ENCODE results near the gene PDIA4. TPM values are rescaled to one million over a fixed set of nuclear protein-coding genes. Genes with fewer than 3 reads are reported as not detected.

PDIA4 gene
- total and polyA plus RNA-seq, 2 donors: 71.6 to 92.8 TPM

GRCh38 chr7:149004405-149005370, 23.6 kb downstream of the PDIA4 start:
- H3K36me3 ChIP-seq (ENCODE audit: insufficient read depth): peaks cover 5% of the 10 kb centered on the region
- 80% methylated on average over 28 of the region's 28 CpGs for WGBS

DNA sequence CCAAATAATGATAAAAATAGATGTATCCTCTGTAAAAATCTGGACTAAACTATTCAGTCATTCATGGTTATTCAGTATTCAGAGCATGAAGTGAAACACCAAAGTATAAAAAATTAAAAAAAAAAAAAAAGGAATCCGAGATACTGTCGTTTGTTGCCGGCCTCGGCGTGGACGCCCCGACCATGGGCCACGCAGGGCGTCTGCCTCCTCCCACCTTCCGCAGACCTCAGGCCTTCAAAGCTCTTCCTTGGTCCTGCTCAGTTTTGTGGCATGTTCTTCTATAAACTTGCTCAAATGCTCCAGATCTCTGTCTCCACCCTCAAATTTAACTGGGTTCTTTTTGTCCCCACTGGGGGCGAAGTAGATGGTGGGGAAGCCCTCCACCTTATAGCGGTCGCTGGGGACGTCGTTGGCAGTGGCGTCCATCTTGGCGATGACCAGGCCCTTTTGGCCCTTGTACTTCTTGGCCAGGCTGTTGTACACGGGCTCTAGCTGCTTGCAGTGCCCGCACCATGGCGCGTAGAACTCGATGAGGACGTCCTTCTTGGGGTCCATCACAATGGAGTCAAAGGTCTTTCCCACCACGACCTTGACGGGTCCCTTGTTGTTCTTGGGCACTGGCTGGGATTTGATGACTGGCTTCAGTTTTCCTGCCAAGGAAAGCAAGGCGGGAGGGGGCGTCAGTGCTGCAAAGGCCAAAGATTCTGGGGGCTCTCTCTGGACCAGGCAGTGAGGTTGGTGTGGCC, 24.6 kb downstream of the PDIA4 start:
- 91% methylated on average over 27 of the region's 27 CpGs for whole genome bisulfite sequencing
- DNase-seq (ENCODE audit: extremely low spot score): no peak

More at GRCh38 chr7:149004405-149005370, 23.6 kb downstream of the PDIA4 start:
- no peak for DNase-seq (ENCODE audit: extremely low spot score)
- Histone ChIP-seq H3K27ac (ENCODE audit: low read depth) (no peak overlapping the region), H3K4me1 (ENCODE audit: insufficient read depth) (no peaks in the 10 kb centered on the region), H3K4me3 (ENCODE audit: low read depth, low read length) (no peak overlapping the region)

DNA sequence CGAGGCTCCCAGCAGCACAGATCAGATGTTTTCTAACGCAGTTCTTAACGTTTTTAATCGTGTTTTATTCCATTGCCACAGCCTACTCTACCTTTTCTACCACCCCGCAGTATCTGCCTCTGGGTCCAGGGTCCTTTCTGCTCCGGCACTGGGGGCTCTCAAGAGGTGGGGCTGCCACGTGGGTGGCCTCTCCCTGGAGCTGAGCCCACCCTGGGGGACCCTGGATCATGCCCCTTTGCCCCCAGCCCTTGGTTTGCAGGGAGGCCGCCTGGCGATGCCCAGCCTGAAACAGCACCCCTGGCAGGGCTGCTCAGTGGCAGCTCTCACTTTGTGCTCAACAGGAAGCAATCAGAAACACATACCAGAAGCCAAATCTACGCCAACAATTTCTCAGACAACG, 25.3 kb downstream of the PDIA4 start:
- 82% methylated on average over 11 of the region's 11 CpGs for WGBS
- no peak for DNase-seq (ENCODE audit: extremely low spot score)
- H3K4me1 ChIP-seq (ENCODE audit: insufficient read depth): no peaks in the 10 kb centered on the region
- H3K27ac ChIP-seq (ENCODE audit: low read depth): no peak overlapping the region
- H3K4me3 ChIP-seq (ENCODE audit: low read depth, low read length): no peak overlapping the region
- H3K36me3 ChIP-seq (ENCODE audit: insufficient read depth): peaks cover 5% of the 10 kb centered on the region

More for the DNA sequence above, 24.6 kb downstream of the PDIA4 start:
- Histone ChIP-seq H3K4me3 (ENCODE audit: low read depth, low read length) (no peak overlapping the region), H3K27ac (ENCODE audit: low read depth) (no peak overlapping the region), H3K36me3 (ENCODE audit: insufficient read depth) (peaks cover 5% of the 10 kb centered on the region), H3K4me1 (ENCODE audit: insufficient read depth) (no peaks in the 10 kb centered on the region)

- no peaks in the 10 kb centered on the region for H3K4me1 ChIP-seq (ENCODE audit: insufficient read depth)
- H3K4me3 ChIP-seq (ENCODE audit: low read depth, low read length): no peak overlapping the region
- no peak for DNase-seq (ENCODE audit: extremely low spot score)
- no peak overlapping the region for H3K27ac ChIP-seq (ENCODE audit: low read depth)
- 91% methylated on average over 13 of the region's 13 CpGs for WGBS
- H3K36me3 ChIP-seq (ENCODE audit: insufficient read depth): peaks cover 5% of the 10 kb centered on the region
Observed at GRCh38 chr7:149002604-149003003, 25.7 kb downstream of the PDIA4 start.

DNA sequence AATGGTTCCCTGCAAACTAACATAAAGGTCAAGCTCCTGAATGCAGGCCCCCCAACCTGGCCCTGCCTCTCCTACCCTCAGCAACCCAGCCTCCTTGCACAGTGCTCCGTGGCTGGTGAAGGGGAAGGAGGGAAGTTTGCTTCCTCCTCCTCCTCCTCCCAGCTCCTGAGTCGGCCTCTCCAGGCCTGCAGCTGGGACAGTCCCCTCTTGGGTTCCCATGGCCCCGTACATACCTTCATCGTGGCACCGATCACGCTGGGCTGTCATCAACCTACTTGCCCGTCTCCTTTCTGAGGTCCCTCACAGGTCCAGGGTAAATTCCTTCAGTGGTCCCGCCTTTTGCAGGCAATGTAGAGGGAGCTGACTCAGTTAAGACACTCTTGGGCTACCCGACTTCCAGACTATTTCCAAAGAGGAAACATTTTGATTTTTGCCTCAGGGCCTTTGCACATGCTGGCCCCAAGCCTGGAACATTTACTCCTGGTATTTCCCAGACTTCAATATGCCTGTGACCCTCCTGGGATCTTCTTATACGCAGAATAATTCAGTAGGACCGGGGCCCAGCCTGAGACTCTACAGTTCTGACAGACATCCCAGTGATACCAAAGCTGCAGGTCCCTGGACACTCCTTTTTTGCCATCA, 26.8 kb downstream of the PDIA4 start:
- no peak overlapping the region for H3K27ac ChIP-seq (ENCODE audit: low read depth)

DNA sequence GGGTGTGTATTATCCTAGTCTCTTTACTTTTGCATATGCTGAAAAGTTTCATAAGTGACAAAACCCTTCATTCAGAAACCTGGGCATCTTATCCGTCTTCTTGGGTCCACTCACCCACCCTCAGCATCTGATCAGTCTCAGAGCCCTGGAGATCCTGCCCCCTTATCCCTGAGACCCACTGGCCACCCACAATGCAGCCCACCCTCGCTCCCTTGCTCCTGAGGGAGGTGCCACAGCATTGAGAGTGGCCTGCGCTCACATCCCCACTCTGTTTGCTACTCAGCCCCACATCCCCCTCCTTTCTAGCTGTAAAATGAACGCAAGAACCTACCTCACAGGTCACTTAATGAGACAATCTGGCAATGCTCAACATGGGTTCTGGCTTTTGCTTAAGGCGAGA, 27.3 kb downstream of the PDIA4 start:
- Histone ChIP-seq H3K4me1 (ENCODE audit: insufficient read depth) (no peaks in the 10 kb centered on the region), H3K36me3 (ENCODE audit: insufficient read depth) (peaks cover 2% of the 10 kb centered on the region), H3K4me3 (ENCODE audit: low read depth, low read length) (no peak overlapping the region), H3K27ac (ENCODE audit: low read depth) (no peak overlapping the region)
- no peak for DNase-seq (ENCODE audit: extremely low spot score)
- 65% methylated on average over 5 of the region's 5 CpGs for WGBS

More for the DNA sequence above, 26.8 kb downstream of the PDIA4 start:
- Histone ChIP-seq H3K36me3 (ENCODE audit: insufficient read depth) (peaks cover 2% of the 10 kb centered on the region), H3K4me3 (ENCODE audit: low read depth, low read length) (no peak overlapping the region), H3K4me1 (ENCODE audit: insufficient read depth) (no peaks in the 10 kb centered on the region)
- no peak for DNase-seq (ENCODE audit: extremely low spot score)
- WGBS: 79% methylated on average over 11 of the region's 11 CpGs

DNA sequence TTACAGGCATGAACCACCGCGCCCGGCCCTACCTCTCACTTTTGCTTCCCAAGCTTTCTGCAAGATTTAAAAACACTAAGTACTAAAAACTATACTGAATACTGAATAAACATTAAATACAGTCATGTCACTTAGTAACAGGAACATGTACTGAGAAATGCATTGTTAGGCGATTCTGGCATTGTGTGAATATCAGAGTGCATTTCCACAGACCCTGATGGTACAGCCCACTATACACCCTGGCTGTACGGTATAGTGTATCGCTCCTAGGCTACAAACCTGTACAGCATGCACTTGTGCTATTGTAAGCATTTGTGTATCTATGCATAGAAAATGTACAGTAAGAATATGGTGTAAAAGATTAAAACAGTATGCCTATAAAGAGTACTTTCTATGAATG, 29.1 kb downstream of the PDIA4 start:
- H3K4me1 ChIP-seq (ENCODE audit: insufficient read depth): no peaks in the 10 kb centered on the region
- no peak overlapping the region for H3K4me3 ChIP-seq (ENCODE audit: low read depth, low read length)
- H3K36me3 ChIP-seq (ENCODE audit: insufficient read depth): peaks cover 2% of the 10 kb centered on the region
- no peak overlapping the region for H3K27ac ChIP-seq (ENCODE audit: low read depth)
- WGBS: 88% methylated on average over 6 of the region's 6 CpGs
- DNase-seq (ENCODE audit: extremely low spot score): no peak

- Histone ChIP-seq H3K4me1 (ENCODE audit: insufficient read depth) (no peaks in the 10 kb centered on the region), H3K36me3 (ENCODE audit: insufficient read depth) (no peaks in the 10 kb centered on the region), H3K27ac (ENCODE audit: low read depth) (no peak overlapping the region), H3K4me3 (ENCODE audit: low read depth, low read length) (no peak overlapping the region)
- no peak for DNase-seq (ENCODE audit: extremely low spot score)
- WGBS: 84% methylated on average over 4 of the region's 4 CpGs
Observed at GRCh38 chr7:148997497-148997896, 30.8 kb downstream of the PDIA4 start.

DNA sequence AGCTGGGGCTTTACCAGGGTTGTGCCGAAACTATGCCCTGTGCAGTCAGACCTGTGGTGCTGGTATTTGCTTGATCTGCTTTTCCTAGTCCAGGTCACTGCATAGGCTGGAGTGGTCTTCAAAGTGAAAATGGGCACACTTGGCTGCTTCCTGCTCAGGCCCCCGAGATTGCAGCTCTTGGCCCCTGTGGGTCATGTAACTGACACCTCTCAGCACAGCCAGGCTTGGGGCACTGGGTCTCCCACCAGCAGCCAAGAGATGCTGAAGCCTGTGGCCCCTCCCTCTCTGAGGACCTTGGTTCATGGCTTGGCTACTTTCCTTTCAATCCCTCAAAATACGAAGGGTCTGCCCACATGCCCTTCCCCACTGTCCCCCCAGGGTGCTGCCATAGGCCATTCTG, 33.7 kb downstream of the PDIA4 start:
- Histone ChIP-seq H3K4me1 (ENCODE audit: insufficient read depth) (no peaks in the 10 kb centered on the region), H3K27ac (ENCODE audit: low read depth) (no peak overlapping the region), H3K36me3 (ENCODE audit: insufficient read depth) (no peaks in the 10 kb centered on the region), H3K4me3 (ENCODE audit: low read depth, low read length) (no peak overlapping the region)
- DNase-seq (ENCODE audit: extremely low spot score): no peak
- WGBS: 73% methylated on average over 3 of the region's 3 CpGs

GRCh38 chr7:148993193-148993592, 35.1 kb downstream of the PDIA4 start:
- no peak overlapping the region for H3K27ac ChIP-seq (ENCODE audit: low read depth)
- H3K4me3 ChIP-seq (ENCODE audit: low read depth, low read length): no peak overlapping the region
- DNase-seq (ENCODE audit: extremely low spot score): no peak
- no peaks in the 10 kb centered on the region for H3K36me3 ChIP-seq (ENCODE audit: insufficient read depth)
- WGBS: 94% methylated on average over 8 of the region's 8 CpGs
- no peaks in the 10 kb centered on the region for H3K4me1 ChIP-seq (ENCODE audit: insufficient read depth)

GRCh38 chr7:148991536-148991935, 36.8 kb downstream of the PDIA4 start:
- no peak overlapping the region for H3K27ac ChIP-seq (ENCODE audit: low read depth)
- H3K4me1 ChIP-seq (ENCODE audit: insufficient read depth): no peaks in the 10 kb centered on the region
- H3K36me3 ChIP-seq (ENCODE audit: insufficient read depth): no peaks in the 10 kb centered on the region
- no peak overlapping the region for H3K4me3 ChIP-seq (ENCODE audit: low read depth, low read length)
- no peak for DNase-seq (ENCODE audit: extremely low spot score)
- 47% methylated on average over 1 of the region's 1 CpG for WGBS

DNA sequence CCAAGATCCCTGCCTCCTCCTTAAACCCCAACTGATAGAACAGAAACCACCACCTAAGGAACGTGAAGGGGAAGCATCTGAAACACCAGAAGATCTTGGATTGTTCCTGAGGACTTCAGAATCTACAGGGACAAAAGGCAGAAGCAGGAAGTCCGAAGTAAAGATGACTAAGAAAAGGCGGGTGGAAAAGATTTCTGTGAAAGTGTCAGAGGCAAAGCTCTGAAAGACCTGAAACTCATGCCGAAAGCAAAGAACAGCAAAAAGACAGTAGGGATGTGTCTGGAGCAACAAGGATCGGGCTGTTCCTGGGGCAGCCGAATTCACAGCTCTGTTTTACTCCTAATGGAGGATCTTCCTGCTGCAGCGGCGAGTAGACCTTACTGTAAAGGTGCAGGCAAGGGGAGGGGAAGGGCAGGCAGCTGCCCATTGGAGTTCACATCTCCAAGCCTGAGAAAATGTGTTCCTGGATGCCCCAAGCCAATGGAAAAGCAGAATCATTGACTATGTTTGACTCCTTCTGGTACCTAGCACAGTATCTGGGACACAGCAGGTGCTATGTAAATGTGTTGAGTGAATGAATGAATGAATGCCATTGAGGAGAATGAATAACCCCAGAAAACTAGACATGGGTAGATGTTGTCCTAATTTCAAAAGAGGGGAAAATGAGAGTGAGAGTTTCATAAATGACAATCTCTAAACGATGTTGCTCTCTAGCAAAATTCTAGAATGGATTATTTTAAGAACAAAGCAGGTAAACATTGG, 40.4 kb downstream of the PDIA4 start:
- H3K4me3 ChIP-seq (ENCODE audit: low read depth, low read length): peak overlapping the region; percentile 53
- H3K4me1 ChIP-seq (ENCODE audit: insufficient read depth): no peaks in the 10 kb centered on the region
- H3K27ac ChIP-seq (ENCODE audit: low read depth): peak overlapping the region; percentile 65
- DNase-seq (ENCODE audit: extremely low spot score): no peak
- WGBS: 5% methylated on average over 9 of the region's 9 CpGs
- H3K36me3 ChIP-seq (ENCODE audit: insufficient read depth): no peaks in the 10 kb centered on the region

Measured in urinary bladder (tissue), 4 donors.